Measurements from ENCODE around the gene TMEM38B.
A peak's percentile ranks its signal among the peaks of the same experiment; 100 is the strongest.
"Not testable (repeated sequence)": the region's sequence is repeated elsewhere in the genome, so short reads cannot be mapped to it uniquely, and the experiment has no call there.

Gene TMEM38B

DNA sequence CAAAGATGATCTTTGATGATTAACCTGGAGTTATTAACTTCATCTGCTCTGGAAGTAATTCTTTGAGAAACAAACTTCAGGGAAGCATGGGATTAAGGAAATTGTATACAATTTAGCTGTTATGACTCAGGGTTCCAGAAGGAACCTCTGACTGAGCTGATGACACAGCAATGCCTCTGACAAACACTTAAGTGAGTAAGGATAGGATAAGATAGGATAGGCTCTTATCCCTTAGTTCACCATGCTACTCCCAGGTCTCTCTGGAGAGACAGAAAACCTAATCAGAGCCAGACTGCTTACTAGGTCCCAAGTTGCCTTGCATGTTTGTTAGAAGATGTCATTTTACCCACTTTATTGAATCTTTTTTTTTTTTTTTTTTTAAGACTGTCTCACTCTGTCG lies 12.6 kb upstream of the TMEM38B start:
- DNase-seq (ENCODE audit: low read depth) = no peak

DNA sequence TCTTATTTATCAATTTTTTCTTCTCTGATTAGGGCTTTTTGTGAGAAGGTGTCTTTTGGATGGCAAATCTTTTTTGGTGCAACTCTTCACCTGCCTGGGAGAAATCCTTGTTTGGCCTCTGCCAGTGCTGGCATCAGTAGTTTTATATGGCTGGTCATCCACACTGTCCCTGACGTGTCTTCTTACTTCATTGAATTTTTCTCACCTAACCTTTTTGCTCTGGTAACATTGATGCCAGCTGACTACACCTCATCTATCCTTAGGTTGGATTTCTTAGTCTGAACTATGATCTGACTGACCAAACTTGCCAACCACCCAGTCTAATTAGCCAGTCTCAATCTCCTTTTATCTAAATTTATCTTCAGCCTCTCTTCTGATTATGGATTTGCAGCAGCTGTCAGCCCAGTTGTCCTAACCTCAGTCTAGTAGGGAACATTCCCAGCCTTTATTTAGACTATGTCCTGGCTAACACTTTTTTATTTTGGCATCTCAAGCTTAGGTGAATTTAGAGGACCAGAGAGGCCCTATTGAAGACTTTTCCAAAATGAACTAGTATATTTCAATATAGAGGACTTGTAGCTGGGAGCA lies 10.6 kb upstream of the TMEM38B start:
- no peak for DNase-seq (ENCODE audit: low read depth)

GRCh38 chr9:105686936-105687335 lies 7.4 kb upstream of the TMEM38B start:
- DNase-seq (ENCODE audit: low read depth) = no peak

- no peak for DNase-seq (ENCODE audit: low read depth)
These were observed 3.6 kb upstream of the TMEM38B start for GRCh38 chr9:105690742-105691141.

DNA sequence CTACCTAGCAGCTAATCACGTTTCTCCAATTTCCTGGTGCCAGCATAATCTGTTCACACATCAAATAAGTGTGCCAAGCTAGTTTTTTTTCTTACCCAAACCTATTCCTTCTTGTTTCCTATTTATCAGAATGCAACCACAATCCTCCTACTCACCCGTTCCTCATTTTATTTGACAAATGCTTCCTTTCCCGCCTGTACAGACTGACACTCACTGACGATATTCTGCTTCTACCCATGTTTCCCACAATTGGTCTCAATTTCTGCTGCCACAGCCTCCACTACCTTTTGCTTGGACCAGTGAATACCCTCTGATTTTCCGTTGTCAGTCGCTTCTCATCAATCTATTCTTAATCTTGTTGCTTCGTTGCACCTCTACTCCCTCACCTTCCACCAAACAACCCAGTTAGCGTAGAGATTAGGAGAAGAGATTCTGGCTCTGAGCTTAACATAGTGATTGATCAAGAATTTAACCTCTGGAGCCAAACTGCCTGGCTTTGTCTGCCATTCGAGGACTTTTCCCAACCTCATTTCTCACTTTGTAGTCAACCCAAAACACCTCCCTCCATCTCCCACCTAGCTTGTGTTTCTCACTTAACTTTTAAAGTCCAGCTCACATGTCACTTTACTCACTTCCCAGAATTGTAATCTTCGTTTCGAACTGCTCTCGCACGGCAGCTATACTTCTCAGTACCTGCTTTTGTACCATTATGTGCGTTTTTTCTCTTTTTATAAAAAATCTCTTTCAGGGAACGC lies 729 bp upstream of the TMEM38B start:
- no peak for DNase-seq (ENCODE audit: low read depth)

DNA sequence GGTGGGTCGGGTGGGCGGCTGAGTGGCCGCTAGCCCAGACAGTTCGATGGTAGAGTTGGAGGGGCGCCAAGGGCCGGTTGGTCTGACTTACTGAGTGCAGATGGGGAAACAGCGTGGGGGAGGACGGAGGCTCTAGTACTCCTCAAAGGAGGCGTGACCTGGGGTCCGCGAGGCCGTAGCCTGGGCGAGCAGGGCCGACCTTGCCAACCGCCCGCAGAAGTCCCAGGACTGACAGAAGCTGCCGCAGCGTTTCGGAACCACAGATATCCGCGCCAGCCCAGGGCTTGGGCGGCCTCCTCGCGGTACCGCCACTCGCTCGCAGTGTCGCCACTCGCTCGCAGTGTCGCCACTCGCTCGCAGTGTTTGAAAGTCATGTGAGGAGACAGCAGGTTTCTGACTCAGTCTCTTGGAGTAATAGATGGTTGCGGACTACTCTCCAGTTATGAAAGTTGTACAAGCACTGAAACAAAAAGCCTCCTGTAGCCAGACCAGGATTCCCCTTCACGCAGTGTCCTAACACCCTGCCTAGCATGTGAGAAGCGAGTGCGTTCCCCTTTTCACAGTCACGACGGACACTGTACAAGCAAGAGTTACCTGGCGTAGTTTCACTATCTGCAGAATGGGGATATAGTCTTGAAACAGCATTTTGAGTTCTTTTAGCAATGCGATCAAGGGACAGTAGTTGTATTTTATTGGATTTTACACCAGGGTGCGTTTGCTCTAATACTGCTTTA lies 674 bp downstream of the TMEM38B start:
- peak; percentile 38 for DNase-seq (ENCODE audit: low read depth)

DNA sequence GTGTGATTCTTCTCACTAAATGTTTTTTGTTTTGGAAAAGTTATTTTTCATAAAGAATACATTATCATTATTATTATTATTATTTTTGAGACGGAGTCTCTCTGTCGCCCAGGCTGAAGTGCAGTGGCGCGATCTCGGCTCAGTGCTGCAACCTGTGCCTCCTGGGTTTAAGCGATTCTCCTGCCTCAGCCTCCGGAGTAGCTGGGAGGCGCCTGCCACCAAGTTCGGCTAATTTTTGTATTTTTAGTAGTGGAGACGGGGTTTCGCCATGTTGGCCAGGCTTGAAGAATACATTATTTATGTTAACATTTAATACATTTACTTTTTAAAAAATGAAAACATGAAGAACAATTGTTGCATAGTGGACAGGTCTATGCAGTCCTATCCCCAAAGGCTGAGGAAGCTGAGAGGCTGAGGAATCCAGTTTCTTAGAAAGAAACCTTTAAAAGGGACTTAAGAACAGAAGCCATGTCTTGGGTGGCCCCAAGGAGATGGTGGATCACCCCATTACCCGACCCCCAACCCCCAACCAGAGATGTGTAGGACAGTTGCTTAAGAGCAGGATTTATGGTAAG lies 2.0 kb downstream of the TMEM38B start:
- no peak for DNase-seq (ENCODE audit: low read depth)

GRCh38 chr9:105697871-105698270 lies 3.5 kb downstream of the TMEM38B start:
- no peak for DNase-seq (ENCODE audit: low read depth)

GRCh38 chr9:105698348-105698870 lies 4.1 kb downstream of the TMEM38B start:
- no peak for DNase-seq (ENCODE audit: low read depth)

DNA sequence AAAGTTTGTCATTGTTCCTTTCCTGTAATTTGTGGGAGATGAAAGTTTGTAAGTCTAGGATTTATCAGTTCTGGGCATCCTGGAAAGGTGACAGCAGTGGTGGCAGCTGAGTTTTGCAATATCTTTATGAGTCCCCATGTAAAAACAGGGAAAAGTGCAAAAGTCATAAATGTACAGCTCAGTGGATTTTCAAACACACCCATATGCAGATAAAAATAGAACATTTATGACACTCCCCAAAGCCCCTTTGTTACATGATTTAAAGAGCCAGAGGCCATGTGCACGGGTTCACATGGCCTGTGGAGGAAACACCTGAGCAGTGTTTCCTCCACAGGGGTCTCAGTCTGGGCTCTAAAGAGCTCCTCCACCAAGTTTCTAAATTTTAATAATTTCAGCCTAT lies 6.3 kb downstream of the TMEM38B start:
- no peak for DNase-seq (ENCODE audit: low read depth)

GRCh38 chr9:105701145-105701544 lies 6.8 kb downstream of the TMEM38B start:
- no peak for DNase-seq (ENCODE audit: low read depth)

- no peak for DNase-seq (ENCODE audit: low read depth)
These were observed 7.9 kb downstream of the TMEM38B start for GRCh38 chr9:105702207-105702606.

GRCh38 chr9:105703638-105704037 lies 9.3 kb downstream of the TMEM38B start:
- not testable (repeated sequence) for DNase-seq (ENCODE audit: low read depth)

- DNase-seq (ENCODE audit: low read depth) = no peak
These were observed 11.8 kb downstream of the TMEM38B start for GRCh38 chr9:105706156-105706555.

- DNase-seq (ENCODE audit: low read depth) = no peak
These were observed 14.1 kb downstream of the TMEM38B start for GRCh38 chr9:105708405-105708804.

DNA sequence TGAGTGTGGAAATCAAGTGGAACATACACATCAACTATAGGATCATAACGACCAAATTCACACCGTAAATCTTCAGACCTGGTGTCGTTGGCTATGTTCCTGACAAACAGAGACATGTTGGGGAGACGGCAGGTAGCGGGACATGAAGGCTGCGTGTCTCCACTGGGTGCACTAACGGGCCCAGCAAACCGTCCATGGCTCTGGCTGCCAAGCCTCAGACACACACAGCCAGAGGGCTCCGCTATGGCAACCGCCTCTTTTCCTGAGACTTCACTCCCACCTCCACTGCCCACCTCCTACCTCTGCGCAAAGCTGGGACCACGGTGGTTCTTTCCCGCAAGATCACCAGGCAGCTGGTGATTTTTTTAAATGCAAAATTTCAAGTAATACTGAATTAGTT lies 16.3 kb downstream of the TMEM38B start:
- no peak for DNase-seq (ENCODE audit: low read depth)

- DNase-seq (ENCODE audit: low read depth) = no peak
These were observed 17.5 kb downstream of the TMEM38B start for GRCh38 chr9:105711867-105712266.

- DNase-seq (ENCODE audit: low read depth) = no peak
These were observed 18.0 kb downstream of the TMEM38B start for GRCh38 chr9:105712297-105712696.

- DNase-seq (ENCODE audit: low read depth) = no peak
These were observed 18.4 kb downstream of the TMEM38B start for GRCh38 chr9:105712773-105713172.

DNA sequence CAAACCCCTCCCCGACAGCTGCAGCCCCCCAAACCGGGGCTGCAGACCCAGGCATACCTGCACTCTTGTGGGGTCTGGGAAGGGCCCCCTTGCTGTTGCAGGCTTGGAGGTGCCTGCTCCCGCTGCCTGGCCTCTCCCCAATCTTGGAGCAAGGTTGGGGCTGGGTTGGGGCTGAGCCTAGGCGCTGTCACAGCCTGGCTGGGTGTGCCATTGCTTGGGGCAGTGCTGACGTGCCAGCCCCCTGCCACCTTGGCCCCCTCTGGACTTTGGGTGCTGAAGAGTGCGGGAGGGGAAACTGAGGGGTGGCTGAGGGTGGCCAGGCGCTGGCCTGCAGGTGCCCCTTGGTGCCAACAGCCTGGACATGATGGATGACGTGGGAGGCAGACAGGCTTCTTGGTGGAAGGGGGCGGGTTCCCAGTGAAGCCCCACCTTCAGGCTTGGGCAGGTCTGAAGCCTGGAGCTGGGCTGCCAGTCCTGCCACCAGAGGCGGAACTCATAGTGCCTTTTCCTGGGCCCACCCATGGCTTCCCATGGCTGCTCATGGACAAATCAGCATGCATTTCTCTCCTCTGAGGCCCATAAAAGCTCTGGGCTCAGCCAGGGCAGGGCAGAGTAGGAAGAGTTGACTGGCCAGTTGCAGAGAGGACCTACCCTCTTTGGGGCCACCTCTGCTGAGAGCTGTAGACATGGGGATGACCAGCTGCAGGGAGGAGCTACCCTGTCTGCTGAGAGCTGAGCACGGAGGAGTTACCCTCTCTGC lies 19.1 kb downstream of the TMEM38B start:
- DNase-seq (ENCODE audit: low read depth) = no peak

- DNase-seq (ENCODE audit: low read depth) = no peak
These were observed 19.6 kb downstream of the TMEM38B start for GRCh38 chr9:105714020-105714331.

- no peak for DNase-seq (ENCODE audit: low read depth)
These were observed 21.8 kb downstream of the TMEM38B start for GRCh38 chr9:105716146-105716545.

Measured in activated T-cell treated with anti-CD3 and anti-CD28 coated beads for 24 hours (primary cell).